Kidney epithelial cell (primary cell): ENCODE measurements around the gene ZNF407. TPM values are rescaled to one million over a fixed set of nuclear protein-coding genes. Genes with fewer than 3 reads are reported as not detected.

Experiments used
- DNase-seq: peaks from one replicate; pipeline ENCODE4 v3.0.0-alpha.2; 2010; ENCODE audit warnings: low read depth
- H3K27me3 ChIP-seq: 2 replicates; pipeline ENCODE4 v1.6.0; 2011; ENCODE audit warnings: low read length; ENCODE audit not compliant: control insufficient read depth, insufficient read depth
- H3K36me3 ChIP-seq: 2 replicates; pipeline ENCODE4 v1.5.1; 2011; ENCODE audit warnings: low read length; ENCODE audit not compliant: control insufficient read depth, insufficient read depth
- H3K4me3 ChIP-seq: 2 replicates; pipeline ENCODE4 v1.5.1; 2011; ENCODE audit warnings: low read depth, mild to moderate bottlenecking, control low read depth, low read length
- total RNA-seq: library from RNA; depleted of rRNA; stranded (reverse); fragments of >200 nt; gene quantifications from 2 replicates; pipeline ENCODE4 v1.2.3, GENCODE V29; 2015
- TF ChIP-seq, protein P1 (sequence below): IDR thresholded peaks from 2 replicates; pipeline ENCODE4 v1.5.1; 2011; ENCODE audit warnings: mild to moderate bottlenecking, moderate library complexity, low read length, control low read depth, inconsistent platforms; ENCODE audit not compliant: insufficient read depth, poor library complexity, severe bottlenecking

Gene ZNF407
- total RNA-seq, 1 donor from 2014 or later, result 8.2 TPM

DNA sequence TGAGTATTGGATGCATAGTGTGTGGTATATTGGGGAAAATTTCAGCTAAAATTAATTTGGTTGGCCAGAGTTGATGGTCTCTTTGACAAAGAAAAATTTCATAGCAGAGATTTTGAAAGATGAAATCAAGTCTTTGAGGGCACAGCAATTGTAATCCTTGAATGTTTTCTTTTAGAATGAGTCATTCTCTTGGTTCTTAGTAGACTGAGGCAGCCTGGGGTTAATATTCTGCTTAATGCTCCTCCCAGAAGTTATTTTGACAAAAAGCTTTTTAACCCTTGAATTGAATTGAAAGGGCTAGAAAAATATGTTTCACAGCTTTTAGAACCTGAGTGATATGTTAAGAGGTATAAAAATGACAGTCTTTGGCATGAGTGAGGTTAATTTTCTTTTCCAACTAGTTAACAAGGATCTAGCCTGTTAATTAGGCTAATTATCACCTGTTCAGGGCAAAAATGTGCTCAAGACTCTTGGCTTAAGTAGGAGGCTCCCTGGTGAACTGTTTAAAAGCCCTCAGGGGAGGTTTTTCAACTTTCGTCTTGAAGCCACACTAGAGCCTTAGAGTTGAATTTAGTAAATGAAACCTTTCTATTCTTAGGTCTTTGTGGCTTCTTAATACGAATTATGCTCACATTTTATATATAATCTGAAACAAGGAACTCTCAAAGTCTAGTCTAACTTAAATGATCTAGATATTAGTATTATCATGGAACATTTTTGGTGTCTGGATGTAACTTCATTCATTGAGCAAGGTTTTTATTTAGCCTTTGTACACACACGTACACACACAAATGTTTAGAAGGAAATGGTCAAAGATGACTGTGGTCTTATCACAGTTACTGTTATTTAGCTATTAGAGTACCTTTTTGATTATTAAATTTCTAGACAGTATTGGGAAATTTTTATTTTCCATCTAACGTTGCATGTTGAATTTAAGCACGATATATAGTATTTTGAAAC lies 272.5 kb downstream of the ZNF407 start:
- Histone ChIP-seq H3K4me3 (no peak overlapping the region), H3K36me3 (no peaks in the 10 kb centered on the region), H3K27me3 (no peaks in the 10 kb centered on the region)
- TF ChIP-seq, protein P1, sequence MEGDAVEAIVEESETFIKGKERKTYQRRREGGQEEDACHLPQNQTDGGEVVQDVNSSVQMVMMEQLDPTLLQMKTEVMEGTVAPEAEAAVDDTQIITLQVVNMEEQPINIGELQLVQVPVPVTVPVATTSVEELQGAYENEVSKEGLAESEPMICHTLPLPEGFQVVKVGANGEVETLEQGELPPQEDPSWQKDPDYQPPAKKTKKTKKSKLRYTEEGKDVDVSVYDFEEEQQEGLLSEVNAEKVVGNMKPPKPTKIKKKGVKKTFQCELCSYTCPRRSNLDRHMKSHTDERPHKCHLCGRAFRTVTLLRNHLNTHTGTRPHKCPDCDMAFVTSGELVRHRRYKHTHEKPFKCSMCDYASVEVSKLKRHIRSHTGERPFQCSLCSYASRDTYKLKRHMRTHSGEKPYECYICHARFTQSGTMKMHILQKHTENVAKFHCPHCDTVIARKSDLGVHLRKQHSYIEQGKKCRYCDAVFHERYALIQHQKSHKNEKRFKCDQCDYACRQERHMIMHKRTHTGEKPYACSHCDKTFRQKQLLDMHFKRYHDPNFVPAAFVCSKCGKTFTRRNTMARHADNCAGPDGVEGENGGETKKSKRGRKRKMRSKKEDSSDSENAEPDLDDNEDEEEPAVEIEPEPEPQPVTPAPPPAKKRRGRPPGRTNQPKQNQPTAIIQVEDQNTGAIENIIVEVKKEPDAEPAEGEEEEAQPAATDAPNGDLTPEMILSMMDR, result no peak
- DNase-seq, result no peak

GRCh38 chr18:74870950-74871349 lies 273.3 kb downstream of the ZNF407 start:
- no peak for DNase-seq
- H3K27me3 ChIP-seq, result no peaks in the 10 kb centered on the region
- no peak overlapping the region for H3K4me3 ChIP-seq
- no peaks in the 10 kb centered on the region for H3K36me3 ChIP-seq
- TF ChIP-seq, protein P1, result no peak

- no peak overlapping the region for H3K4me3 ChIP-seq
- no peaks in the 10 kb centered on the region for H3K27me3 ChIP-seq
- TF ChIP-seq, protein P1, result no peak
- no peaks in the 10 kb centered on the region for H3K36me3 ChIP-seq
- no peak for DNase-seq
Measured at GRCh38 chr18:74873629-74874028, 276.0 kb downstream of the ZNF407 start.

DNA sequence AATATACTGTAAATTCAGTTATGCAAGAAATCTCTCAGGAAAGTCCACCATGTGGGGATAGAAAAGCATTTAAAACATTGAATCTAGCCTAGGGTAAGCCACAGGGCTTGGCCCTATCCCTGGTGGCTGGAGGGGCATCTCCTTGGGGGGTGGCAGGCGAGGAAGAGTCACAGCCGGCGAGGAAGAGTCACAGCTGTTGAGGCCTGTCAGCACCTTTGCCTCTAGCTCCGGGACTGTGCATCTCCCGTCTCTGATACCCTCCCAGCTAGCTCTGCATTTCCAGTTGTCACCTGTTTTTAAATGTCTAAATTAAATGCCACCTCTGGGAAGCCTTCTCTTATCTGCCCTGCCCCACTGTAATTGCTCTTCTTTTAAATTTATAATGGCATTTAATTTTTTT lies 276.7 kb downstream of the ZNF407 start:
- Histone ChIP-seq H3K36me3 (no peaks in the 10 kb centered on the region), H3K27me3 (no peaks in the 10 kb centered on the region), H3K4me3 (no peak overlapping the region)
- no peak for DNase-seq
- TF ChIP-seq, protein P1, result no peak

DNA sequence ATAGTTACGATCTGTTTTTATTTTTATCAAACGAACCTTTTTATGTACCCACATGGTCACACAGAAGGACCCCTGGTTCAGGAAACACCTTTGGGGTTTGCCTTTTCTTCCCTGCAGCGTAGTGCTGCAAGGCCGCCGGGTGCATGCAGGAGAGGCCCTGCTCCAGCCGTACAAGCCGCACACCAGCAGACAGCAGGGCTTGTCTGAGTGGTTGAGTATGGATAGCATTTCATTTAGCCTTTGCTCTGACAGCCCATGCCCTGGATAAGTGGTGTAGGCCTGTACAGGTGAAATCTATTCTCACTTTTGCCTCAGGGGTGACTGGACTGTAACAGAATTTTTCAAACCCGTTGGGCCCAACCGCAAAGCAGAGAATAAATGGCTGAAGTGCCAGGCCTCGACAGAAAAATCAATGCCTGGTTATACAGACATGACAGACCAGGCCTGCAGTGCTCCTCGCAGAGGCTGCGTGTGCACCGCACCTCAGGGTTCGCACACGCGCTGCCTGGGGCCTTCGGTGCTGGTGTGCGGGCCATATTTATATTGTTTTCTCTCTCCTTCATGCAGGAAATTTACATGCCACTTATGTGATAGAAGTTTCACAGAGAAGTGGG lies 279.1 kb downstream of the ZNF407 start:
- no peaks in the 10 kb centered on the region for H3K27me3 ChIP-seq
- no peak overlapping the region for H3K4me3 ChIP-seq
- TF ChIP-seq, protein P1, result no peak
- no peak for DNase-seq
- no peaks in the 10 kb centered on the region for H3K36me3 ChIP-seq
